Left forelimb (tissue), 1 donor: Measurements from ENCODE around the gene ABHD2.
"Not testable (repeated sequence)": the region's sequence is repeated elsewhere in the genome, so short reads cannot be mapped to it uniquely, and the experiment has no call there.

Experiments
- DNase-seq: peaks from one replicate; pipeline ENCODE4 v3.0.0-alpha.2; 2018; ENCODE audit warnings: low spot score

Gene ABHD2

GRCh38 chr15:89139613-89140499 lies 51.6 kb downstream of the ABHD2 start:
- no peak for DNase-seq

- no peak for DNase-seq
Observed at GRCh38 chr15:89140595-89140994, 52.3 kb downstream of the ABHD2 start.

- DNase-seq = not testable (repeated sequence)
Observed at GRCh38 chr15:89141159-89141558, 52.9 kb downstream of the ABHD2 start.

GRCh38 chr15:89141885-89142284 lies 53.6 kb downstream of the ABHD2 start:
- no peak for DNase-seq

GRCh38 chr15:89142423-89142822 lies 54.2 kb downstream of the ABHD2 start:
- no peak for DNase-seq

GRCh38 chr15:89143503-89144162 lies 55.4 kb downstream of the ABHD2 start:
- DNase-seq = no peak

- DNase-seq = no peak
Observed at GRCh38 chr15:89144491-89144890, 56.2 kb downstream of the ABHD2 start.

GRCh38 chr15:89146366-89146765 lies 58.1 kb downstream of the ABHD2 start:
- no peak for DNase-seq

- no peak for DNase-seq
Observed at GRCh38 chr15:89148126-89148525, 59.9 kb downstream of the ABHD2 start.

- no peak for DNase-seq
Observed at GRCh38 chr15:89149501-89150101, 61.3 kb downstream of the ABHD2 start.

- DNase-seq = no peak
Observed at GRCh38 chr15:89150287-89150686, 62.0 kb downstream of the ABHD2 start.

- DNase-seq = no peak
Observed at GRCh38 chr15:89150762-89151664, 62.8 kb downstream of the ABHD2 start.

GRCh38 chr15:89155122-89155521 lies 66.9 kb downstream of the ABHD2 start:
- no peak for DNase-seq

GRCh38 chr15:89155656-89156055 lies 67.4 kb downstream of the ABHD2 start:
- DNase-seq = no peak

GRCh38 chr15:89157061-89157460 lies 68.8 kb downstream of the ABHD2 start:
- DNase-seq = no peak

- DNase-seq = no peak
Observed at GRCh38 chr15:89157918-89158564, 69.8 kb downstream of the ABHD2 start.

- DNase-seq = no peak
Observed at GRCh38 chr15:89161666-89162065, 73.4 kb downstream of the ABHD2 start.

- no peak for DNase-seq
Observed at GRCh38 chr15:89163271-89164055, 75.2 kb downstream of the ABHD2 start.

GRCh38 chr15:89164712-89165211 lies 76.5 kb downstream of the ABHD2 start:
- no peak for DNase-seq

- DNase-seq = no peak
Observed at GRCh38 chr15:89165677-89166076, 77.4 kb downstream of the ABHD2 start.
